HG03039 (cell line): ENCODE data around the gene ST6GALNAC4.

Experiments used
- ATAC-seq: cut with Tn5 transposase; IDR thresholded peaks from one replicate; pipeline ENCODE4 v1.9.1; 2021; ENCODE audit warnings: mild to moderate bottlenecking, moderate library complexity; ENCODE audit not compliant: unreplicated experiment

ST6GALNAC4 gene

DNA sequence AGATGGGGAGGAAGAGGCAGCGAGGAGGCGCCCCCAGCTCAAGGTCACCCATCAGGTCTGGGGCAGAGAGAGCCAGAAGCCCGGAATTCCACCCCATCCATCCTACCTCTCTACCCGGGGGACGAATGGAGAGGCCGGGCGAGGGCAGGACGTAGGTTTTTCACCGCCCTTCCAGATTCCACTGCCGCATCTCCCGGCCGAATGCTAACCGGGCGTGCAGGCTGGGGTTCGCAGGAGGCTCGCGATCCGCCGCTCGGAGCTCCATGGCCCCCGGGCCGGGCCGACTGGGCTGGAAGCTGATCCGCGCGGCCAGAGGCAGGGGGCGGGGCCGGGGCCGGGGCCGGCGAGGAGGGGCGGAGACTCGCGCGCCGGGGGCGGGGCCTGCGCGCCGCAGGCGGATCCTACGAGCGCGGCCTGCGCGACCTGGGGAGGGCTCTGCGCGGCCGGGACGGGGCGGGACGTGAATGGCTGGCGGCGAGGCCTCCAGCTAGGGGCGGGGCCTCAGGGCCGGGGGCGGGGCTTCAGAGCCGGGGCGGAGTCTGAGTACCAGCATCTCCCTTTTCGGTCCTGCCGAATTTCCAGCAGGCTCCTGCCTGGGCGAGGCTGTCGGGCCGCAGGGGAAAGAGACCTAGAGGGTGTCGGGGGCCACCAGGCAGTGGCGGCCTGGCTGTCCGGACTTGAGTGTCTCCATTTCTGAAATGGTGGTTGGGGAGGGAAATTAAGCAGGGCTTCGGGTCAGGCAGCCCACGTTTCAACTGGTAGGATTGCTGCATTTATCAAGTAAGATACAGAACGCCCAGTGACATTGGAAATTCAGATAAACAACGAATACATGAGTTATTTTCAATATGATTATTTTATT, at the start of gene ST6GALNAC4:
ST6GALNAC4 (minus strand) TSS at position 322 of the 862 bp plus-strand sequence. CDS start 622 bp downstream, outside the sequence.
- ATAC-seq = peak; percentile 60

- no peak for ATAC-seq
These were observed 49.1 kb upstream of the ST6GALNAC4 start for GRCh38 chr9:127965953-127966352.

GRCh38 chr9:127963359-127964064, 46.7 kb upstream of the ST6GALNAC4 start:
- ATAC-seq = no peak

DNA sequence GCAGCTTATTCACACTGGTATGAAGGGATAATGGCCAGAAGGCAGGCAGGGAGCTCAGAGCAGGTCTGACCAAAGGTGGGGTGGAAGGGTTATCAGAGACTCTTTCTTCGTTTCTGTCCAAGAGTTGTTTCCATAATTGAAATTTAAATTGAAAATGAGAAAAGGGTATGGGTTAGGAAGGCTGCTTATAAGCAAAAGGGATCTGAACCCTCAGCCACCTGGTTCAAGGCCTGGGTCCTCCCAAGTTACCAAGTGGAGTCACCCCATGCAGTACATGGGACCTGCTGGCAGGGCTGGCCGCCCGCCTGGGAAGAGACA, 46.2 kb upstream of the ST6GALNAC4 start:
- no peak for ATAC-seq

GRCh38 chr9:127962278-127962677, 45.4 kb upstream of the ST6GALNAC4 start:
- no peak for ATAC-seq

DNA sequence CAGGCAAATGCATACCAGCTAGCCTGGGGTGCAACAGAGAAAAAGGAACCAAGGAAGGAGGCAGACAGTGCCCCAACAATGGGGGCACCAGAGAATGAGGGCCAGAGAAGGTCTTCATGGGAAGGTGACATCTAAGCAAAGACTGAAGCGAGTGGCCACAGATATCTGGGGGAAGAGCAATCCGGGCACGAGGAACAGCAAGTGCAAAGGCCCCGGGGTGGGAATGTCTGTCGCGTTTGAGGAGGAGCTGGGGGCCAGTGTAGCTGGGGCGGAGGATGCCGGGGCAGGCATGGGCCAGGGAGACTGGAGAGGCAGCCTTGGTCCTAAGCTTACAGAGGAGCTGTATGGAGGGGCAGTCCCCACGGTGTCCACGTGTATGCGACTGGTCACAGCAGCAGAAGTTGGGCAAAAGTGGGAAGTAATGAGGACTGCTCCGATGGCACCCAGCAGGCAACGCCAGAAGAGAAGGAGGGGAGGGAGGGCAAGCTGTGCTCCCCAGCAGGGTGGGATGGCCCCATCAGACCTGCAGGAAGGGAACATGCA, 44.8 kb upstream of the ST6GALNAC4 start:
- no peak for ATAC-seq

DNA sequence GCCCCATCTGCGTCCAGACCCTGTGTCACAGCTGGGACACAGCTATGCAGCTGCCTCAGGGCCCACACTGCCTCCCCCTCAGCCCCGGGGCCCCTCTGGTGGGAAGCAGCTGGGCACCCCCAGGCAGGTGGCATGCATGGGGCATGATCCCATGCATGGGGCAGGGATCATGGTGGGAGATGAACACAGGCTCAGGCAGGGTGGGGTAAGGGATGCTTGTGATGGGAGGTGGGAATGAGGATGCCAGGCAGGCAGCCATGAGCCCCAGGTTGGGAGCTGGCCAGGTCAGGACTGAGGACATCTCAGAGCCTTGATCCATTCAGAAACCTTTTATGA, 44.3 kb upstream of the ST6GALNAC4 start:
- ATAC-seq = no peak

GRCh38 chr9:127960410-127961154, 43.7 kb upstream of the ST6GALNAC4 start:
- no peak for ATAC-seq

DNA sequence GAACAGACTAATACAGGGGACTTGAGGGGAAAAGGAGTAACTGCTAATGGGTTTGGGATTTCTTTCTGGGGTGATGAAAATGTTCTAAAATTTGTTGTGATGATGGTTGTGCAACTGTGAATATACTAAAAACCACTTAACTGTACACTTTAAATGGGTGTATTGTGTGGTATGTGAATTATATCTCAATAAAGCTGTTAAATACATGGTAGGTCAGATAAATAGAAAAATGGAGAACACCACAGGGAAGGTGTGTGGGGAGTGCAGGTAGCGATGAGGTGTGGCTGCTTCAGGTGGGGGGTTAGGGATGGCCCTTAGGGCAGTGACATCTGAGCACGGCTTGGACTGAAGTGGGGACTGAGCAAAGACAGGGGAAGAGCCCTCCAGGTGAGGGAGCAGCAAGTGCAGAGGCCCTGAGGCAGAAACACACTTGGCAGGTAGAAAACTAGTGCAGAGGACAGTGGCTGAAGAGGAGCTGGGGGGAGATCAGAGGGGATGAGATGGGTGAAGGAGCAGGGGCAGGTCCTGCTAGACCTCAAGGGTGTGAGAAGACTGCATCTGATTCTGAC, 43.1 kb upstream of the ST6GALNAC4 start:
- ATAC-seq = no peak

DNA sequence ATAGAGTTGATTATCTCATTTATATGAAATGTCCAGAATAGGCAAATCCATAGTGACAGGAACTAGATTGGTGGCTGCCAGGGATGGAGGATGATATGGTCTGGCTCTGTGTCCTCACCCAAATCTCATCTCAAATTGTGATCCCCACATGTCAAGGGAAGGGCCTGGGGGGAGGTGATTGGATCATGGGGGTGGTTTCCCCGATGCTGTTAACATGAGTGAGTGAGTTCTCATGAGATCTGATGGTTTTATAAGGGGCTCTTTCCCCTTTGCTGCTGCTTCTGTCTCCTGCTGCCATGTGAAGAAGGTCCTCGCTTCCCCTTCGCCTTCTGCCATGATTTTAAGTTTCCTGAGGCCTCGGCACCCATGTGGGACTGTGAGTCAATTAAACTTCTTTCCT, 42.6 kb upstream of the ST6GALNAC4 start:
- no peak for ATAC-seq

GRCh38 chr9:127958728-127959127, 41.9 kb upstream of the ST6GALNAC4 start:
- no peak for ATAC-seq

- no peak for ATAC-seq
These were observed 38.6 kb upstream of the ST6GALNAC4 start for GRCh38 chr9:127955294-127956015.

- ATAC-seq = no peak
These were observed 38.0 kb upstream of the ST6GALNAC4 start for GRCh38 chr9:127954831-127955293.

DNA sequence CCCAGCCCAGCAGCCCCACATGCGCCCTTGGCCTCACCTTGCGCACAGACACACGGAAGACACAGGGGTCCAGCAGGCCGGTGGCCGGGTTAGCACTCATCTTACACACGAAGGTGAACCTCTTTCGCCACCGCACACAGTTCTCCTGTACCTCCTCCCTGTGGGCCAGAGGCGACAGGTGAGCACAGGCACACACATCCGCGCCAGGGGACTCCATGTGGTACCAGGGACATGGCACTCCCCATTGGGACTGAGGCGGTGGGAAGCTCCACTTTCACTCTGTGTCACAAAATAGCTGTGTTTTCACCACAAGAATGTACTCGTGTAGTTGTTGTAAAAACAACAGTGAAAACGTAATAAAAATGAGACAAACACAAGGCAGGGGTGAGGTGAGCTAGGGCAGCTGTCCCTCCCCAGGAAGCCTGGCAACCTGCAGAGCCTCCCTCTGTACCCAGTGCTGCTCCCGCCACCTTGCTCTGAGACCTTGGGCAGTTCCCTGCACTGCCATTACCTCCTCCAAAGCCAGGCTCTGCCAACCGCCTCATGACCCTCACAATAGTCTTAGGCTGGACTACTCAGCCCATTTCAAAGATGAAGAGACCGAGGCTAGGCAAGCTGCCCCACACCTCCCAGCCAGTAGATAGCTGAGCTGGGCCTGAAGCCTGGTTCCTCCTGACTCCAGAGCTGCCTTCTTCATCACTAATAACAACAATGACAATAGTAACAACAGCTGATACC, 37.1 kb upstream of the ST6GALNAC4 start:
- no peak for ATAC-seq

DNA sequence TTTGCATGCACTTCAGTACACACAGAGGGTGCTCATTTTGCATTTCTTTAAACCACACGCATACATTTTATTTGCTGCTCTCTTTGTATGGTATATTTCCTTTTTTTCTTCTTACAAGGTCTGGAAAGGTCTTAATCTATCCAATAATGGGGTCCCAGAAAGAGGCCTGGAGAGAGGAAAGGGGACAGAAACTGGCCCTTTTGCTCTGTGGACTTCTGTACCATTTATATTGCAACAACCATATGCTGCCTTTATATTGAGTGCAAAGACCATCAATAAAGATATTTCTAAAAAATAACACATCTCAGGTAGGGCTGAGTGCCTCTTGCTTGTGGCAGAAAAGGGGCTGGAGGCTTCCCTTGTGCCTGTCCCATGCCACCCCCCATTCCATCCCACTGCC, 36.3 kb upstream of the ST6GALNAC4 start:
- no peak for ATAC-seq

DNA sequence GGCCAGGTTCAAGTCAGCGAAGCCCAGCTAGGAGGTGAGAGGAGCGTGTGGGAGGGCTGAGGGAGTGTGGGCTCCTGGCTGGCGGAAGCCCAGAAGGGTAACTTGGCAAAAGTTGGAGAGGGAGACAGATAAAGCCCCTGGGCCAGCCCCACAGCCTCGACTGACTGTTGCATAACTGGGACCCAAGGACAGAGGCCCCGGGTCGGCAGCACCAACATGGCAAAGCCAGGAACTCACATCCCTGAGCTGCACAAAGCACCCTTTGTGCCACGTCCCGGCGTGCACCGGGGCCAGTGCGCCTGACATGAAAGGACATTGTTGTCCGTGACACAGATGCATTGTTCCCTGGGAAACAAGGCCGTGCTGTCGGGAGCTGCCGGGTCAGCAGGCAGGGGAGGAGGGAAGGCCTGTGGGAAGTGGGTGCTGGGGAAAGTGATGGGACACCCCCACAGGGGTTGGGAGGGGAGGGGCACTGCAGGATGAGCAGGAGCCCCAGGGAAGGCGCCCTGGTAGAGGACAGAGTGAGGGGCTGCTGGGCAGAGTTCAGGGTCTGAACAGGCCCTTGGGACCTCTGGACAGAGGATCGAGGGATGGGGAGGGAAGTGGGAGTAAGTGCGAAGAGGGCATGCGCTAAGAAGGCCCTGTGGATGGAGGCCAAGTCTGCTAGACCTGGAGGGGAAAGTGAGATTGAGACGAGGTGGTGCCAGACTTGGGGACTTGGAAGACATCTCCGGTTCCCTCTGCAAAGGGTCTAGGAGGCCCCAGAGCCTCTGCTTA, 33.9 kb upstream of the ST6GALNAC4 start:
- ATAC-seq = no peak

DNA sequence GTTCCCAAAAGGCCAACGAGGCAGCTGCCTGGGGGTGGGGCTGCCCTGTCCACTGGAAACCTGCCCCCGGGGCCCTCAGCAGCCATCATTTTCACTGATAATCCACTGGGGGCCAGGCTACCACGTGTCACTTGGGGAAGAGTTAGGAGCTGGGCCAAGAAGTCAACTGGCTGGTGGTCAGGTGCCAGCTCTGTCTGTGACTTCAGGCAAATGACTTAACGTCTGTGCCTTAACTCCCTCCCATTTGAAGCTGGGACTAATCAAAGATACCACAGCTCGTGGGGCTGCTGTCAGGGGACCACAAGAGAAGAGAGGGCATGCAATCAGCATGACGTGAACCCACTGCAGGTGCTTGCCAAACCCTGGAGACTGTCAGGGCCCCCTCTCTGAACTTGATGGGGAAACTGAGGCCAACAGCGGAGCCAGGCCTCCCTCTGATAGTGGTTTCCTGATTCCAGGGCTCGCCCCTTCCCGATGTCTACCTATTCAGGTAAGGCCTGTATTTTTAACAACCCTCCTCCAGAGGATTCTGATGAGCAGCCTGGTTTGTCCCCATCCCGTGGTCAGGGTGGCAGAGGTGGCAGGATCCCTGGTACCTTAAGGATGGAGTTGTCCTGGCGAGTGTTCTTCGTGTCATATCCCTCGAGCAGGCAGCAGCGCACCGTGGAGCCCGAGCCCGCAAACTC, 33.1 kb upstream of the ST6GALNAC4 start:
- no peak for ATAC-seq
